ENCODE data around the gene ASRGL1.

Gene ASRGL1

GRCh38 chr11:62338218-62338617 is 970 bp downstream of the ASRGL1 start:
- TF ChIP-seq TAF1 (IDR thresholded peaks at IDR 0.05; ENCODE audit: borderline replicate concordance, insufficient read depth, low read length): no peak
- no peak for TF ChIP-seq POLR2AphosphoS5 (IDR thresholded peaks at IDR 0.05; ENCODE audit: low read depth, low read length)
- no peak for TF ChIP-seq SIN3A (IDR thresholded peaks at IDR 0.05; ENCODE audit: borderline replicate concordance, insufficient read depth, low read length)
- no peak for TF ChIP-seq REST (IDR thresholded peaks at IDR 0.05; ENCODE audit: insufficient read depth in 1 of 2, low read depth in 2 of 2, low read length in 2 of 2)
- no peak for TF ChIP-seq FOXP2 (optimal IDR thresholded peaks at IDR 0.05; ENCODE audit: borderline replicate concordance, extremely low read depth, extremely low read length, insufficient read depth)

DNA sequence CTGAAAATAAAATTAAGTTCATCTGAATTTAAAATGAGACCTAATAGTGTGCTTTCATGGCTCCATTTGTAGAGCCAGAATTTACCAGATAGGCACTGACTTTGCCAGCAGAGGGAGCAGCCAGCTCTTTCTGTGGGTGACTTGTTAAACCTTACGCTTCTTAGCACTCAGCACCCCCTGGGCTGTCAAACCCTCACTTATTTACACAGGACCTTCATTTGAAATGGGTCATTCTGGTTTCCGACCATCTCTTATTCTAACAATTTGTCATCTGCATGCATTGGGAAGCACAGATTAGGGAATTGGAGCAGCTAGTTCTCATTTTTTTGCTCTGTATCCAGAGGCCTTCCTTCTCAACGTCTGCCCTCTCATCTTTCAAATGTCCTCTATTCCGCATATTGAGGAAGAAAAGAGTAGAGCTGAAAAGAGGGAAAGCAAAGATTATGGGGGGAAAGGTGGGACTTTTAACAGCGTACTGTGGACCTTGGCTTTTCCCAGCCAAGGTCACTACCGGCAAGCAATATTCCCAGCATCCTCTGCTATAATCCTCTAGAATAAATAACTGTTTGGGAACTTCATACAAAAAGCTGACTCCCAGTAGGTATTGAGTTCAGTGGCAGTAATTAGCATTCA is 3.1 kb downstream of the ASRGL1 start:
- TF ChIP-seq SIN3A (IDR thresholded peaks at IDR 0.05; ENCODE audit: borderline replicate concordance, insufficient read depth, low read length) (no peak), TAF1 (IDR thresholded peaks at IDR 0.05; ENCODE audit: borderline replicate concordance, insufficient read depth, low read length) (no peak), REST (IDR thresholded peaks at IDR 0.05; ENCODE audit: insufficient read depth in 1 of 2, low read depth in 2 of 2, low read length in 2 of 2) (no peak), POLR2AphosphoS5 (IDR thresholded peaks at IDR 0.05; ENCODE audit: low read depth, low read length) (no peak), FOXP2 (optimal IDR thresholded peaks at IDR 0.05; ENCODE audit: borderline replicate concordance, extremely low read depth, extremely low read length, insufficient read depth) (no peak)

GRCh38 chr11:62341588-62341987 is 4.3 kb downstream of the ASRGL1 start:
- TF ChIP-seq POLR2AphosphoS5 (IDR thresholded peaks at IDR 0.05; ENCODE audit: low read depth, low read length) (no peak), TAF1 (IDR thresholded peaks at IDR 0.05; ENCODE audit: borderline replicate concordance, insufficient read depth, low read length) (no peak), REST (IDR thresholded peaks at IDR 0.05; ENCODE audit: insufficient read depth in 1 of 2, low read depth in 2 of 2, low read length in 2 of 2) (no peak), FOXP2 (optimal IDR thresholded peaks at IDR 0.05; ENCODE audit: borderline replicate concordance, extremely low read depth, extremely low read length, insufficient read depth) (no peak), SIN3A (IDR thresholded peaks at IDR 0.05; ENCODE audit: borderline replicate concordance, insufficient read depth, low read length) (no peak)

DNA sequence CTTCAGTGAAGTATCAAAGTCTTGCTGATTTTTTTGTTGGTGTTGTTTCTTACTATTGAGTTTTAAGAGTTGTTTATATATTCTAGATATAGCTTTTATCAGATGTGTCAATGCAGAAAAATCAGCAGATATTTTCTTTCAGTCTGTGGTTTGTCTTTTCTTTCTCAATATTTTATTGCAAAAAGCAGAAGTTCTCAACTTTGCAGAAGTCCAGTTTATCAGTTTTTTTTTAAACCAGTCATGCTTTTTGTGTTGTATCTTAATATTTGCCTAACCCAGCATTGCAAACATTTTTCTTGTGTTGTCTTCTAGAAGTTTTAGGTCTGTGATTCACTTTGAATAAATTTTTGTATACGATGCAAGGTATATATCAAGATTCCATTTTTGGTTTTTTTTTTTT is 7.0 kb downstream of the ASRGL1 start:
- TF ChIP-seq TAF1 (IDR thresholded peaks at IDR 0.05; ENCODE audit: borderline replicate concordance, insufficient read depth, low read length) (no peak), POLR2AphosphoS5 (IDR thresholded peaks at IDR 0.05; ENCODE audit: low read depth, low read length) (no peak), SIN3A (IDR thresholded peaks at IDR 0.05; ENCODE audit: borderline replicate concordance, insufficient read depth, low read length) (no peak), FOXP2 (optimal IDR thresholded peaks at IDR 0.05; ENCODE audit: borderline replicate concordance, extremely low read depth, extremely low read length, insufficient read depth) (no peak), REST (IDR thresholded peaks at IDR 0.05; ENCODE audit: insufficient read depth in 1 of 2, low read depth in 2 of 2, low read length in 2 of 2) (no peak)

Data from PFSK-1 (cell line).